ENCODE results near the gene CADM1.
A peak's percentile ranks its signal among the peaks of the same experiment; 100 is the strongest.

Gene CADM1

GRCh38 chr11:115338476-115338875 is 165.7 kb downstream of the CADM1 start:
- TF ChIP-seq CTCF (IDR thresholded peaks at IDR 0.05; ENCODE audit: low read depth, low read length): no peak
- DNase-seq (ENCODE audit: low read depth in 2 of 2): no peak
- H3K4me3 ChIP-seq (replicated peaks in 1 of 2; ENCODE audit: low read depth in 2 of 2, low read length in 2 of 2): no peak overlapping the region

DNA sequence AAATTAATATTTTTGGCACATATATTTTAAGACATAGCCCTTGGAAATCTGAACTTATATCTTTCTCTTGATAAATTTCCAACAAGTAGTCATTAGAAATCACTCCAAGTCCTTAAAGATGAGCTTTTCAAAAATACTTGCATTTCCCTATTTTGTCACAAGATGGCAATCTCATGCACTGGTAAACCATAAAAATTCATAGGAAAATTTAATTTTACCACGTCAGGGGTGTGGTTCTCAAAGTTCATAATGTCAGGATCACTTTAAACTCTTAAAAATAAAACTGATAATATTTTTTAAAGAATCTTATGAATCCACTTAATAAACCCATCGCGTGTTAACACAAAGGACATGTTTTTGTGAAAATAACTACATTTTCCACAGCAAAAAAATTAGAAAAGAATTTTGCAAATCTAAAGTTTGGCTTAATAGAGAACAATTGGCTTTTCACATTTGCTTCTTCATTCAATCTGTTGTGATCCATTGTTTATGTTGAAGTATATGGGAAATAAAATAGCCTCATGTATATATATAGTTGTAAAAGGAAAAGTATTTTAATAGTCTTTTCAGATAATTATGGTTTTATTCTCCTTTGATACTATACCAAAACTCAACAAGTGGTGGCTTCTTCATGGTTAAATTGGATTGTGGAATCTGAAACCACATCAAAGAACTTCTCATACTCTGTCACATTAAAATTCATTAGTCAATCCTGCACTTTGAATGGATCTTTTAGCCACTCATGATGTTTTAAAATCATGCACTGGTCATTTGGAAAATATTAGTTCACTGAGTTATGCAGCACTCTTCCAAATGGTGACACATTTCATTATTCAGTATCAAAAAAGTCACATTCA is 169.1 kb downstream of the CADM1 start:
- no peak overlapping the region for H3K4me3 ChIP-seq (replicated peaks in 1 of 2; ENCODE audit: low read depth in 2 of 2, low read length in 2 of 2)
- peak; percentile 64 for TF ChIP-seq CTCF (IDR thresholded peaks at IDR 0.05; ENCODE audit: low read depth, low read length)
- peak; percentile 45 to 58 for DNase-seq (ENCODE audit: low read depth in 2 of 2)

DNA sequence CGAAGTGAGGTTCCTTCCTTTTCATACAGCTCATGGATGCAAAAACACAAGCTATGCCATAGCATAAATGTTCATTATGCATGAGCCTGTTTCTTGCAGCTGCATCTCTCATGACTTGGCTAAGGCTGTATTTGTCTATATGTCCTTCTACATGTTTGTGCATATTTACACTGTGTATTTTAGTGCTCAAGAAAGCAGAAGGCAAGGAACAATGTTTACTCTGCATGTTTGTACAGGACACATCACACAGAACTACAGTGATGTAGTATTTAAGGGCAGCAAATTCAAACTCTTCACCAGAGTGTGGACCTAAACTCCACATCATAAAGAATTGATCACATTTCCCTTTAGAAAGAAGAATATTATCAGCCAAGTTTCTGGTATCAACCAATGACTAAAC is 170.3 kb downstream of the CADM1 start:
- no peak for TF ChIP-seq CTCF (IDR thresholded peaks at IDR 0.05; ENCODE audit: low read depth, low read length)
- DNase-seq (ENCODE audit: low read depth in 2 of 2): no peak
- H3K4me3 ChIP-seq (replicated peaks in 1 of 2; ENCODE audit: low read depth in 2 of 2, low read length in 2 of 2): no peak overlapping the region

DNA sequence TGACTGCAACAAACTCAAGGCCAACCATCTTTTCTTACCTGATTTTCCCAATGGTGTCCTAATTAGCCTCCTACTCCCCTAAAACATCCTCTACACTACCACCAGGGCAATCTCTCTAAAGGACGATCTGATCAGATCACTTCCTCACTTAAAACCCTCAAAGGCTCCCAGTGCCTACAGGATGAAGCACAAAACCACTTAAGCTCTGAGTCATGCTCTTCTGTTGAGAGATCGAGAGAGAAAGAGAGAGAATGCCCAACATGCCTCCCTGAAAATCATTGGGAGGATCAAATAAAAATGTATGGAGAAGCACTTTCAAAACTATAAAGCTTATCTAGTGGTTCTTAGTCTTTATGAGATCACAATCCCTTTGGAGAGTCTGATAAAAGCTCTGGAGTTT is 171.1 kb downstream of the CADM1 start:
- DNase-seq (ENCODE audit: low read depth in 2 of 2): peak in 1 of 2 donors; percentile 9
- no peak for TF ChIP-seq CTCF (IDR thresholded peaks at IDR 0.05; ENCODE audit: low read depth, low read length)
- H3K4me3 ChIP-seq (replicated peaks in 1 of 2; ENCODE audit: low read depth in 2 of 2, low read length in 2 of 2): no peak overlapping the region

GRCh38 chr11:115330684-115331482 is 173.3 kb downstream of the CADM1 start:
- TF ChIP-seq CTCF (IDR thresholded peaks at IDR 0.05; ENCODE audit: low read depth, low read length): no peak
- no peak overlapping the region for H3K4me3 ChIP-seq (replicated peaks in 1 of 2; ENCODE audit: low read depth in 2 of 2, low read length in 2 of 2)
- DNase-seq (ENCODE audit: low read depth in 2 of 2): no peak

DNA sequence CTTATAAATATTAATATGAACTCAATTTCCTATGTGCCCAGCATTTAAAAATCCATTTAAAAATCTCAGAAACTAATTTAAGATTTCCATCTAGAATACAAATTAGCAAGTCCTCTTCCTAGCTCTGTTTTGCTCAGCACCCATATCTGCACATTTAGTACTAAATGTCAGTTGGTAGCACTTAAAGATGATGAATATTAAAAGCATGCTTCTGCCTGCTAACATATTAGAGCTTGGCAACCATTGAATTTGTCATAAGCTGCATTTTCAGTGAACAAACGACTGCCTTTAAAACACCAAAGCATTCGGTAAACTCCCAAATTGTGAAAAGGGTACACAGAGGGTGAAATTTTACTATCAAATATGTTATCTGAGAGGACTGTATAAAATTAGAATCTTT is 177.7 kb downstream of the CADM1 start:
- no peak overlapping the region for H3K4me3 ChIP-seq (replicated peaks in 1 of 2; ENCODE audit: low read depth in 2 of 2, low read length in 2 of 2)
- no peak for TF ChIP-seq CTCF (IDR thresholded peaks at IDR 0.05; ENCODE audit: low read depth, low read length)
- no peak for DNase-seq (ENCODE audit: low read depth in 2 of 2)

Measured in cardiac fibroblast (primary cell).